Ureter (tissue), 1 donor: ENCODE results near the gene KRT40. TPM values are rescaled to one million over a fixed set of nuclear protein-coding genes. Genes with fewer than 3 reads are reported as not detected.

ENCODE experiments used
- DNase-seq: peaks from one replicate; pipeline ENCODE4 v3.0.0-alpha.2; 2020; ENCODE audit warnings: low spot score
- total RNA-seq: library from RNA; stranded (reverse); gene quantifications from one replicate; pipeline ENCODE4 v1.2.4, GENCODE V29; 2023
- donor health status: DM: yes; HTN: yes; CAD: no.

The KRT40 gene
- total RNA-seq, 1 donor from 2014 or later: not detected

DNA sequence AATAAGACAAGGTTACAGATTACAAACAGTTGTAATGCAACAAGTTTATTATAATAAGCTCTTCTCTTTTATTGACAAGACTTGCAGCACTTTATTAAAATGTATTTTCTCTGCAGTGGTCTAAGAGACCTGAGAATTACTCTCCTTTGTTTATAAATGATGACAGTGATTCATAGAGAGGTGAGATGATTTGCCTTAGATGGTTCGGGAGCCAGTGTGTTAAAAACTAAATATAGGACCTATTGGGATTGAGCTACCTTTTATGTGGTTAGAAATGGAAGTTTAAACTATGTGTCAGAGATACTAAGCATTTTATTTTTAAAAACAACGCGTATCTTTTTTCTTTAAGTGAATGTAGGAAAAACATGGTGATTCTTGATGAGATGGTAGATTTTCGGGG lies 12.7 kb upstream of the KRT40 start:
- no peak for DNase-seq

DNA sequence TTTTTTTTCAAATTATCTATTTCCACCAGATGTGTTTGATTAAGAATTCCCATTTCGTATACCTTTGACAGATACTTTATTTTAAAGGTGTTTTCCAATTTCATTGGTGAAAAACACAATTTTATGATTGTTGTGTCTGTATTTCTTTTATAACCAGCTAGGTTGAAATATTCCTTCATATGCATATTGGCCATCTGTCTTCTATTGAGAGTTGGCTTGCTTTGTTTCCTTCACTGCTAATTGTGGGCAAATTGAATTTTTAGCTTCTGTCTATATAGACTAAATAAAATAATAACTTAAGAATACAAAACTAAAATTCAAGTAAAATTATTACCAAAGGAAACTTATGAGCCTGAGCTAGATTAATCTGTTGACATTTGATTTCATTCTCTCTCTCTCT lies 11.0 kb upstream of the KRT40 start:
- DNase-seq: no peak

DNA sequence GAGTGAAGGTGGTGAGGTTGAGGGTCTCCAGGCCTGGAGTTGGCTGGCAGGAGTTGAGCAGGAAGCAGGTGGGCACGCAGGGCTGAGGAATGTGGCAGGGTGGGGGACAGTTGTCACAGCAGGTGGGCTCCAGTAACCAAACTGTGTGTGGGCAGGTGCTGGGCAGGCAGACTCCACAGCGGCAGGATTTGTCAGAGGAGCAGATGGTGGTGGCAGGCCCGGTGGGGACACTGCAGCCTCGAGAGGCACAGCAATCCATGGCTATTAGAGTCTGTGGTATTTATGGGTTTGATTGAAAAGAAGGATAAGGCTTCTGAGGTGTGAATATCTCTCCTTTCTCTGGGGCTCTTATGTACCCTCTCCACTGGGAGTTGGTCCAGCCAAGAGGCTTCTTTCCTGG lies 9.7 kb upstream of the KRT40 start, which contains the start of gene KRTAP3-3:
Gene KRTAP3-3, minus strand, starts transcription at position 326 of the 400 bp plus-strand sequence. Its CDS starts 67 bp downstream, at position 259.
- no peak for DNase-seq

DNA sequence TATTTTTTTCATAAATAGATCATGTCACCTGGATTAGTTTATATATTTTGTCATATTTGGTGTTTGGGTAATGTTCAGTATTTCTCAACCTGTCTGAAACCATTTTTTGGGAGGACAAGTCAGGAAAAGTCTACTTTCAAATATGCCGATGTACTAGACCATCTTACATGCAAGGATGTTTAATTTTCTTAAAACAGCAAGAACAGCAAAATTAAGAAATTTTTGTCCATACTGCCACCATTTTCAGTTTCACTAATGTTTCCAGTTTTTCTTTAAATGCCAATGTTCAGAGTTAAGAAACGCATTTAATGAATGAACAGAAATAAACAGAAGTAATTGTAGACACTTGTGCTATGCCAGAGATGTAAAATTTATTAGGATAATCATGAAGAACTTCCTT lies 9.0 kb upstream of the KRT40 start:
- no peak for DNase-seq

DNA sequence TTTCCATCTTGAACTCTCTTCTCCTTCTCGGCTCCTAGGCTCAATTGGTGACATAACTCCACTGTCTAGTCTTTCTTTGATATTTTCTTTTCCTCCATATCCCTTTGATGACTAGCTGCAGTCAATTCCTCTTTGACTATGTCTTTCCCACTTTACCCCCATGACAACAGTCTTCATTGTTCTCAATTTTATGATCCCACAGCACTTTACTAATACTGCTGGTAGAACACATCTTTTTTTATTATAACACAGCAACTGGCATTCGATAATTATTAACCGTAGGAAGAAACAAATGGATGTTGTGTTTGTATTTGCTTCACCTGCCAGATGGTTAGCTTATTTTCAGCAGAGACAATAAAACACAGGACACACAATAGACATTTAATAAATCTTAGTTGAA lies 8.5 kb upstream of the KRT40 start:
- DNase-seq: no peak

- DNase-seq: no peak
These were observed 2.8 kb upstream of the KRT40 start for GRCh38 chr17:40986920-40987319.

DNA sequence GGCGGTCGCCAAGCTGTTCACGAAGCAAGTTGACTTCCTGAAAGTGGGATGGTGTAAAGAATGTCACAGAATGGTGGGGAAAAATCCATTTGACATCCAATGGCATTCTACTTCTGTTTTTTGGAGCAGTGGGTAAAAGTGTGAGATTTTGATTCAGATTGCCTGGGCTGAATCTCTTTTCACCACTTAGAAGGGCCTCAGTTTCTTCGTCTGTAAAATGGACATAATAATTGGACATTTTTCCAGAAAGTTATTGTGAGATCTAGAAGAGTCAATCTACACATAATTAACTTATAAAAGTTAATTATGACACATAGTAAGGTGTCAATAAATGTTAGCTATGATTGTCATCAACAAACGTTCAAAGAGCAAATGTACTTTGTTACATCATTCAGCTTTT lies 3.0 kb downstream of the KRT40 start:
- DNase-seq: no peak

- no peak for DNase-seq
These were observed 3.5 kb downstream of the KRT40 start for GRCh38 chr17:40980596-40980995.

DNA sequence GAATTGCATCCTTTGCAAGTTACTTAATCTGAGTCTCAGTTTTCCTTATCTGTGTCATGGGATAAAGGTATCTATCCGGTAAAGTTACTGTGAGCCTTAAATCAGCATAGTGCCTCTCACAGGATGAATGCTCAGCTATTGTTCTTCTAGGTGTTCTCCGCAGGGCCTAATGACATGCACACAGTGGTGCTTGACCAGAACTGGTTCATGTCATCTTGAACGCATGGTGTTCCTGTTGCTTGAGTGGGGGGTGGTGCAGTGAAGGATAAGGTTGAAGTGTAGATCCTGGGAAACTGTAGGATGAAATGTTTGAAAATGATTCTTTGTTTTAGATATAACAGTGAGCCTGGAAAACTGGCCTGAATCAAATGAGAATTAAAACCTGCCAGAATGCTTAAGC lies 4.0 kb downstream of the KRT40 start:
- DNase-seq: no peak

DNA sequence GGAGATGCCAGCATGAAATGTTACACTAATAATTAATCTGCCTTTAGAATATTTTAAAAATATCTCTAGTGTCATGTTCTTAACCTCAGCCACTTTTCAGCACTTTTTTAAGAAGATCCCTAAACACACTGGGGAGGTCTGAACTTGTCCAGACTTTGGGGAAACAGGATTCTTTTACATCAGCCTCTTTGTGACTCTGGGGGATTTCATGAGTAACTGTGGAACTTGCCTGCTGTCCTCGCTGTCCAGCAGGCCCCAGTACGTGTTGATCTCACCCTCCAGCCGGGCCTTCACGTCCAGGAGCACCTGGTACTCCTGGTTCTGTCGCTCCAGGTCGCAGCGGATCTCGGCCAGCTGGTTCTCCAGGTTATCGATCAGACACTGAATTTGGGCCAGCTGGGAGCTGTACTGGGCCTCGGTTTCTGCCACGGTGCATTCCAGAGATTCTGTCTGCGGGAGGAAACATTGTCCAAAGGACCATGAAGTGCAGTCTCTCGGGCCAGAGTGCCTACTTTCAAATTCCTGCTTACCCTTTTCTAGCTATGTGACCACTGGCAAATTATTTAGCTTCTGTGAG lies 5.5 kb downstream of the KRT40 start:
- DNase-seq: no peak

- no peak for DNase-seq
These were observed 8.6 kb downstream of the KRT40 start for GRCh38 chr17:40975516-40975915.

DNA sequence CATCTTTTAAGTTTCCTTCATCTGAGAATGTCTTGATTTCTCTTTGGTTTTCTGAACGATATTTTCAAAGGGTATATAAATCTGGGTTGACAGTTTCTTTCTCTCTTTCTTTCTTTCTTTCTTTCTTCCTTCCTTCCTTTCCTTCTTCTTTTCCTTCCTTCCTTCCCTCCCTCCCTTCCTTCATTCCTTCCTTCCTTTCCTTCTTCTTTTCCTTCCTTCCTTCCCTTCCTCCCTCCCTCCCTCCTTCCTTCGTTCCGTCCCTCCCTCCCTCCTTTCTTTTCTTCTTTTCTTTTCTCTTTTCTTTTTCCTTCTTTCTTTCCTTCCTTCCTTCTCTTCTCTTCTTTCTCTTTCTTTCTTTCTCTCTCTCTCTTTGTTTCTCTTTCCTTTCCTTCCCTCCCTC lies 9.8 kb downstream of the KRT40 start:
- DNase-seq: no peak

DNA sequence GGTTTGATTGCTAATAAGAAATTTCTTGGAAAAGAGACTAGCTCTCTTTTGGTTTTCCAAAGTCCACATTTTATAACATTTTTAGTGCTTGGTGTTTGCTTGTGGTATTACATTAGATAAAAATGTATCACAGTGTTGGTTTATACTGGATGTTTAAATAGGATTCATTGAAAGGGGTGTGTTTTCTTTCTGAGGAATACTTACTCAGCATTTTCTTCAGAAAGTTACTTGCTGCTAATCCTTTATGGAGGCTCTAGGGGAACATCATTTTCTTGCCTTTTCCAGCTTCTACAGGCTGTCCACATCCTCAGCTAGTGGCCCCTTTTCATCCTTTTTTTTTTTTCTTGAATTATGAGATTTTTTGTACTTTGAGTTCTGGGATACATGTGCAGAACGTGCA lies 16.5 kb downstream of the KRT40 start:
- no peak for DNase-seq

- no peak for DNase-seq
These were observed 17.3 kb downstream of the KRT40 start, which contains the start of gene KRT39 for GRCh38 chr17:40966848-40967247. Gene KRT39, minus strand, starts transcription at chr17:40966948. Its CDS starts 92 bp downstream, at chr17:40966856.

- no peak for DNase-seq
These were observed 20.3 kb downstream of the KRT40 start for GRCh38 chr17:40963838-40964237.

DNA sequence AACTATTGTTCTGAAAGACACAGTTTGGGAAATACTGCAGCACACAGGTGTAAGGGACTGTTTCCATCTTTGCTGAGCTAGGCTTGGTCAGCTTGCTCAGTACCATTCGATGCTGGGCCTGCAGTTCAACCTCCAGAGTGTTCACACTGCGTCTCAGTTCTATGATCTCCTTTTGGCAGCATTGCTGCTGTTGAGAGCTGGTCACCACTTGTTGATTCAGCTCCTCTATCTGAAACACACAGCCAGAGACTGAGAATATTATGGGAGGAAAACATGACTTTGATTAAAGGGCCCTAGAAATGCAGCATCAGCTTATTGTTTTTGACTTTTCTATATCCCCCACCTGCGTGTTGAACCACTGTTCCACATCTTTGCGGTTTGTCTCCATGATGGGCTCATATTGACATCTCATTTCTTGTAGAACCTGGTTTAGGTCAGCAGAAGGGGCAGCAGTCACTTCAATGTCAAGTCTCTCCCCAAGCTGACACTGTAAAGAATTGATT lies 22.0 kb downstream of the KRT40 start:
- no peak for DNase-seq

DNA sequence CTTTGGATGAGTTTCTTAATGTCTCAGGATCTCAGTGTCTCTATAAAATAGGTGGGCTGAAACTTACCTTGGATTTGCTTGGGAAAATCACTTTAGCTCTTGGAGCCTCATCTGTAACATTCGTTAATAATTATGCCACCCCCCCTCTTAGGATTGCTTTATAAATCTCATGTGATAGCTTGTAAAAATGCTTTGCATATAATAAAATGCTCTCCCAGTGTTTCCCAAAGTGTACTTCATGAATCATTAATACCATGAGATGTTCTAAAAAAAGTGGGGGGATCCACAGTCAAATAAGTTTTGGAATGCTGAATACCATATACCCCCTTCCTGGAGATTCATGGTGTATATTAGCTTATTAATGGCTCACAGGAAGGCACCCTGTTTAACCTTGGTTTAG lies 22.5 kb downstream of the KRT40 start:
- no peak for DNase-seq

DNA sequence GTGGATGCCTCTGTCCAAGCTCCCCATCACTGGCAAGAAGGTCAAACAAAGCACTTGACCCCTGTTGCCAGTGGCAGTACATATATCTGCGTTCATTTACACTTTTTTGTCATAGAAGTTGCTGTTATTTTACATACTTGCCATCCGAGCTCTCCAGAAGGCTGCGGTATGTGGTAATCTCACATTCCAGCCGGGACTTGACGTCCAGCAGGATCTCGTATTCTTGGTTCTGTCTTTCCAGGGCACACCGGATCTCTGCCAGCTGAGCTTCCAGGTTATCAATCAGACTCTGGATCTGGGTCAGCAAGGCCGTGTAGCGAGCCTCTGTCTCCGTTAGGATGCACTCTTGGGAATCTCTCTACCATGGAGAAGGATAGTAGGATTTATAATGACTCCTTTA lies 24.0 kb downstream of the KRT40 start:
- no peak for DNase-seq

- DNase-seq: peak; percentile 50
These were observed 25.8 kb downstream of the KRT40 start for GRCh38 chr17:40958086-40958953.

DNA sequence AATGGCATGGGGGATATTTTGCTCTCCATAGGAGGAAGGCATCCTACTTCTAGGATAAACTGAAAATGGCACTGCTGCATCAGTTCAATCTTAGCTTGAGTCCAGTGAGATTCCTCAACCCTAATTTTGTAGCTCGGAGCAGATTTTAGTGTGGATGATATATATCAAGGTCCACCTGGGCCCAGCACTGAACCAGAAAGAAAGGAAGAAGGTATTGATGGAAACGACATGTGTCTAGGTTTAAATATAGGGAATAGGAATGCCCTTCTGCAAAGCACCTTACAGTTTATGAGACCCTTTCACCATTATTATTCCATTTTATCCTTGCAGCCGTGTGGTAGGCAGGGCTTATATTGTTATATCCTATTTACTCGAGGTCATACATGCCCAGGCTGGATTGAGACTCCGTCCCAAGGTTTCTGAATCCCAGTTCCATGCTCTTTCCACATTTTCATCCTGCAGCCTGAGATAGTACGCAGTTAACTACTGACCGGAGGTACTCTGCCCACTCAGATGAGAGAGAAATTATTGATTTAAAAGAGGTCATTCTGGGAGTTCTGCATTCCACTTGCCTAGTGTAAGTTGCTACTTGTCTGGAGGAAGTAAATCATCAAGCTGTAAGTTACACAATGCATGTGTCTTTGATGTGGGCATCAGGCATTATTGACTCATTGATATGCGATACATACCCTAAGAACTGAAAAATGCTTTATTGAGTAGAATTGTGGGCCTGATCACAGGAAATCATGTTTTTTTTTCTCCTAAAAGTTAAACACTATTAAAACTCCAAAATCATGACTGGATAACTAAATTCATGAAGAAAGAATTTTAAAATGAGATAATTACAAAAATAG lies 27.5 kb downstream of the KRT40 start:
- DNase-seq: no peak

GRCh38 chr17:40953881-40954280 lies 30.2 kb downstream of the KRT40 start:
- DNase-seq: peak; percentile 48

DNA sequence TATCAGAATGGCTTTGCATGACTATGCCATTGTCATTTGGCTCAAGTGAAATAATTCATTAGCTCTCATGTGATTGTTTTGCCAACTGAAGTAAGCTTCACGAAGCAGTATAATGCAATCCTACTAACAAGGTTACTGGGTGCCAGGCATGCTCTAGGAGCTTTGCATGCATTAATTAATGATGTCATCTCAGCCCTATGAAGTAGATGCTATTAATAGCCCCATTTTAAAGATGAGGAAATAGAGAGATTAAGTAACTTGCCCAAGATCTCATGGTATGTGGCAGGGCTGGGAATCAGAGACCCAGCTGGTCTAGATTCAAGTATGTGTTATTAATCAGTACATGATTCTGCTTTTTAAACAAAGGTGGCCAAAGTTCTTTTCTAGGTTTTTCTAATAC lies 31.5 kb downstream of the KRT40 start:
- no peak for DNase-seq
